GM18907 (cell line): Measurements from ENCODE around the gene PTPN13.

Experiments
- ATAC-seq: cut with Tn5 transposase; IDR thresholded peaks from one replicate; pipeline ENCODE4 v1.9.1; 2021; ENCODE audit warnings: mild to moderate bottlenecking, moderate library complexity; ENCODE audit not compliant: unreplicated experiment

Gene PTPN13

GRCh38 chr4:86853209-86853608, 259.1 kb downstream of the PTPN13 start:
- ATAC-seq: no peak

DNA sequence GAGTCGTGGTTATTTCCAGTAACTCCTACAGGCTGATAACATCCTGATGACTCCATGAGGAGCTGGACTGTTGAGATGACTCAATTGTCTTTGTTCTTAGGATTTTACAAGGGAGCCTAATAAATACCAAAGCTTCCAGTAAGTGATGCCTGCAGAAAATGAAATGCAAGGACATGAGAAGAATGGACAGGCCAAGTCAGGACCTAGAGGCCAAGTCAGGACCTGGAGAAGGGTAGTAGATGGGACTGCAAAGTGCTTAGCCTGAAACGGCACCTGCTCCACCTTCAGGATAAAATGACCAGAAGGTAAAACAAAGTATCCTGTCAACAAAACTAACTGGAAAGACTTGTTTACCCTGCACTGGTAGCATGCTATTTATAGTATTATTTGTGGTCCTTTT, 261.5 kb downstream of the PTPN13 start:
- ATAC-seq: no peak

DNA sequence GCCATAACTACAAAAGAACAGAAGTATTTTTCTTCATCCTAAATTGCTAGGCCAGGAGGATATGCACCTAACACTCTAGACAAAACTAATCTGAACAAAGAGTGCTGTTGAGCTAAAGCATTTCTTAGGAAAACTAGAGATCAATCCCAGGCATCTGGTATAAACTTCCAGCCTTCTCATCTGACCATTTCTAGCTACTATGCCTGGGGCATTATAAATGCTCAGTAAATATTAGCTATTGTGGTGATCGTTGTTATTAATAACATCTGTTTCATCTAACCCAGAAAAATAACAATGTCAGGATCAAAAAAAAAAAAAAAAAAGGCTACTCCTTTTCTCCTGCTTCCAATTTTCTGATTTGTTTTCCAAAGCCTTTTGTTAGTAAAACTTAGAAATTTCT, 262.8 kb downstream of the PTPN13 start:
- ATAC-seq: no peak

DNA sequence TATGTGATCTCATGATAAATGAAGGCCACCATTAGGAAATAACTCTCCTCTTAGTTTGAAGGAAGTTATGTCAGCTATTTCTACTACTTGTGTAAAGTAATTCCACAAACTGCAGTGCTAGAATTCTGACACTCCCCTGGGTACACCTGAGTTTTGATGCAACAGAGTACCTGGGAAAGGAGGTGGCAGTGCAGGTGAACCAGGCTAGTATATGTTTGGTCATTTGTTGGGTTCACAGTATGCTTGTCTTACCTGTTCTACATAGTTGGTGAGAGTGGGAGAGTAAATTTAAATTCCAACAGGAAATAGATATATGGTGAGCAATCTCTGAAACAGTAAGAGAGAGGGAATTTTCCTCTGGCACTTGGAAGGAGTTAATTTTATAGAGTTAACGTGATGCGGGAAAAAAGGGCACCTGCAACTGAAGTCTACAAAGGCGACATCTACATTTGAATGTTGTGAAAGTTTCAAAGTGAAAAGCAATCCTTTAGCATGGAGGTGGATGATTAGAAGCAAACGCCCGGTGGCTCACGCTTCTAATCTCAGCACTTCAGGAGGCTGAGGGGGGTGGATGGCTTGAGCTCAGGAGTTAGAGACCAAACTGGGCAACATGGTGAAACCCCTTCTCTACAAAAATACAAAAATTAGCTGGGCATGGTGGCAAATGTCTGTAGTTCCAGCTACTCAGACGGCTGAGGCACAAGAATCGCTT, 263.4 kb downstream of the PTPN13 start:
- no peak for ATAC-seq
